ENCODE results near the gene HSP90AB1.

GRCh38 chr6:44201638-44202303 lies 45.1 kb upstream of the HSP90AB1 start:
- TF ChIP-seq POLR2A (IDR thresholded peaks at IDR 0.05; ENCODE audit: low read depth, low read length) (no peak), TAF1 (IDR thresholded peaks at IDR 0.05; ENCODE audit: borderline replicate concordance, low read depth, low read length) (no peak), POLR2AphosphoS5 (IDR thresholded peaks at IDR 0.05; ENCODE audit: low read depth, low read length) (no peak)
